ENCODE measurements around the gene PPP1R15B. TPM values are rescaled to one million over a fixed set of nuclear protein-coding genes. Genes with fewer than 3 reads are reported as not detected.
A peak's percentile ranks its signal among the peaks of the same experiment; 100 is the strongest.

PPP1R15B gene
- total RNA-seq, 1 experiment from 2014 or later, result 69.3 TPM

- H3K36me3 ChIP-seq (ENCODE audit: control insufficient read depth in 1 of 2, insufficient read depth in 2 of 2, low read length in 2 of 2), result no peaks in the 10 kb centered on the region
- no peaks in the 10 kb centered on the region for H3K27me3 ChIP-seq (ENCODE audit: insufficient read depth, low read length)
- peaks cover 6 to 20% of the 10 kb centered on the region in 2 experiments; a peak in 3 of 4 replicates for H3K4me1 ChIP-seq (ENCODE audit: control insufficient read depth in 1 of 2, insufficient read depth in 2 of 2, low read length in 2 of 2)
- intact Hi-C loops (cut with micrococcal nuclease), result loop anchor here (1.0 kb wide), 4 partner anchors 105 to 502 kb away; partner anchors contain the start of gene SNRPE
- no peak overlapping the region; a peak in 2 of 4 replicates for H3K4me3 ChIP-seq (replicated peaks in 1 of 2; ENCODE audit: low read depth in 1 of 2, low read length in 2 of 2)
- POLR2A ChIA-PET, result interaction anchor here (2.1 kb wide), 1 partner anchor 15 kb away, joined by 5 read pairs; no protein-coding TSS in a partner anchor
- BruUV-seq (replicated peaks), result no TSS peak
- no peaks in the 10 kb centered on the region for H3K9me2 ChIP-seq (ENCODE audit: insufficient read depth)
- peak overlapping the region; percentile 63 for H3K4me2 ChIP-seq (ENCODE audit: low read length)
- no peaks in the 10 kb centered on the region for H4K20me1 ChIP-seq (ENCODE audit: insufficient read depth)
- no peaks in the 10 kb centered on the region for H3K9me3 ChIP-seq (ENCODE audit: control insufficient read depth in 1 of 2, insufficient read depth in 1 of 2, low read depth in 1 of 2, low read length in 2 of 2)
- TF ChIP-seq SP1 (IDR thresholded peaks at IDR 0.05; ENCODE audit: low read depth) (no peak), SRF (IDR thresholded peaks at IDR 0.05; ENCODE audit: low read depth) (no peak), CEBPB (IDR thresholded peaks at IDR 0.05; ENCODE audit: low read depth) (no peak), JUND (IDR thresholded peaks at IDR 0.05) (no peak), EGR1 (IDR thresholded peaks at IDR 0.05; ENCODE audit: low read depth) (no peak), ZBTB33 (IDR thresholded peaks at IDR 0.05; ENCODE audit: extremely low read depth, insufficient replicate concordance, low read length) (no peak), ZNF274 (IDR thresholded peaks at IDR 0.05; ENCODE audit: low read depth, low read length) (no peak), FOSL1 (IDR thresholded peaks at IDR 0.05; ENCODE audit: low read depth) (no peak)
- ATAC-seq (no peak), DNase-seq (ENCODE audit: low read depth, low spot score) (no peak)
- H2AFZ ChIP-seq (ENCODE audit: low read depth, low read length, poor library complexity, severe bottlenecking), result no peak overlapping the region
- peak overlapping the region; percentile 43 for H3K9ac ChIP-seq (ENCODE audit: low read length)
- no peak overlapping the region; the same call in 1 of the 2 replicates for H3K27ac ChIP-seq (ENCODE audit: low read depth, low read length)
- H3K79me2 ChIP-seq (ENCODE audit: insufficient read depth, low read length), result no peaks in the 10 kb centered on the region
- RAD21 ChIA-PET (ENCODE audit: low non-redundant PET in 1 of 2, low total read pairs in 2 of 2, uncharacterized antibody in 2 of 2, unreplicated experiment in 2 of 2), result interaction anchor here (1.3 to 2.9 kb wide), 6 partner anchors 49 to 200 kb away, joined by 3 to 14 read pairs (median 6); partner anchors contain the start of gene GOLT1A (in 2 of the 2)
- CTCF ChIA-PET, result interaction anchor here (0.7 to 6.8 kb wide), 12 partner anchors 9 to 235 kb away, joined by 3 to 51 read pairs (median 6); partner anchors contain the start of gene GOLT1A
These were observed 48.7 kb downstream of the PPP1R15B start for GRCh38 chr1:204362984-204363334.

Measured in HCT116 (cell line).